Liver (tissue), 9 donors: ENCODE measurements around the gene SOSTDC1. TPM values are rescaled to one million over a fixed set of nuclear protein-coding genes. Genes with fewer than 3 reads are reported as not detected.

Experiments
- DNase-seq: peaks from one replicate; pipeline ENCODE4 v3.0.0-alpha.2; 2017; ENCODE audit warnings: low spot score
- H3K27ac ChIP-seq, 2 donors: one replicate each; pipeline ENCODE4 v1.7.0; 2013; ENCODE audit warnings: inconsistent platforms in 2 of 2, low read length in 2 of 2, control low read depth in 1 of 2, low read depth in 1 of 2, mild to moderate bottlenecking in 1 of 2
- H3K27me3 ChIP-seq, 4 donors: one replicate each; pipeline versions ENCODE4 v1.6.1 to v1.7.0; 2013; ENCODE audit warnings: low read length in 3 of 4, inconsistent platforms in 1 of 4, mild to moderate bottlenecking in 1 of 4, moderate library complexity in 1 of 4; ENCODE audit not compliant: control insufficient read depth in 4 of 4, insufficient read depth in 4 of 4
- H3K36me3 ChIP-seq, 4 donors: one replicate each; pipeline versions ENCODE4 v1.6.1 to v1.7.0; 2013; ENCODE audit warnings: low read length in 3 of 4, mild to moderate bottlenecking in 3 of 4, low read depth in 1 of 4, moderate library complexity in 1 of 4; ENCODE audit not compliant: control insufficient read depth in 4 of 4, insufficient read depth in 3 of 4
- H3K4me1 ChIP-seq, 4 donors: one replicate each; pipeline versions ENCODE4 v1.6.1 to v1.7.0; 2013; ENCODE audit warnings: low read length in 3 of 4, mild to moderate bottlenecking in 3 of 4, moderate library complexity in 1 of 4; ENCODE audit not compliant: control insufficient read depth in 4 of 4, insufficient read depth in 4 of 4
- H3K4me3 ChIP-seq, 3 donors: one replicate each; pipeline versions ENCODE4 v1.6.1 to v1.7.0; 2013; ENCODE audit warnings: low read length in 3 of 3, control low read depth in 1 of 3, low read depth in 1 of 3, mild to moderate bottlenecking in 1 of 3
- H3K9ac ChIP-seq, 2 donors: one replicate each; pipeline ENCODE4 v1.7.0; 2013; ENCODE audit warnings: low read length in 2 of 2, mild to moderate bottlenecking in 2 of 2, moderate library complexity in 2 of 2, control low read depth in 1 of 2, low read depth in 1 of 2
- H3K9me3 ChIP-seq, 4 donors: one replicate each; pipeline versions ENCODE4 v1.6.1 to v1.7.0; 2013; ENCODE audit warnings: low read length in 3 of 4; ENCODE audit not compliant: control insufficient read depth in 4 of 4
- ATF3 ChIP-seq: IDR thresholded peaks from 2 replicates; pipeline ENCODE4 v1.6.1; 2016; ENCODE audit warnings: antibody characterized with exemption
- EGR1 ChIP-seq, 2 donors: IDR thresholded peaks; 2 replicates each; pipeline ENCODE4 v1.6.1; 2016 to 2018; ENCODE audit warnings: antibody characterized with exemption in 2 of 2, low read depth in 2 of 2
- FOXA2 ChIP-seq: IDR thresholded peaks from 2 replicates; pipeline ENCODE4 v1.6.1; 2016; ENCODE audit warnings: antibody characterized with exemption
- GABPA ChIP-seq, 2 donors: IDR thresholded peaks in 1 of 2; conservative IDR thresholded peaks in 1 of 2; 2 replicates each; pipeline ENCODE4 v1.6.1; 2016; ENCODE audit warnings: antibody characterized with exemption in 2 of 2, mild to moderate bottlenecking in 1 of 2, moderate library complexity in 1 of 2
- HNF4A ChIP-seq, 2 donors: conservative IDR thresholded peaks; 2 replicates each; pipeline ENCODE4 v1.6.1; 2016; ENCODE audit warnings: antibody characterized with exemption in 2 of 2, mild to moderate bottlenecking in 2 of 2
- HNF4G ChIP-seq: IDR thresholded peaks from 2 replicates; pipeline ENCODE4 v1.6.1; 2016; ENCODE audit warnings: antibody characterized with exemption
- MAX ChIP-seq: IDR thresholded peaks from 2 replicates; pipeline ENCODE4 v1.6.1; 2016; ENCODE audit warnings: antibody characterized with exemption
- NR2F2 ChIP-seq: IDR thresholded peaks from 2 replicates; pipeline ENCODE4 v1.6.1; 2016; ENCODE audit warnings: antibody characterized with exemption
- REST ChIP-seq: IDR thresholded peaks from 2 replicates; pipeline ENCODE4 v1.6.1; 2016; ENCODE audit warnings: antibody characterized with exemption, mild to moderate bottlenecking
- RXRA ChIP-seq, 2 donors: IDR thresholded peaks; 2 replicates each; pipeline ENCODE4 v1.6.1; 2017 to 2018; ENCODE audit warnings: antibody characterized with exemption in 2 of 2, mild to moderate bottlenecking in 1 of 2
- SP1 ChIP-seq: IDR thresholded peaks from 2 replicates; pipeline ENCODE4 v1.6.1; 2018; ENCODE audit warnings: antibody characterized with exemption, mild to moderate bottlenecking
- TAF1 ChIP-seq: conservative IDR thresholded peaks from 2 replicates; pipeline ENCODE4 v1.6.1; 2016; ENCODE audit warnings: antibody characterized with exemption, mild to moderate bottlenecking
- ZBTB33 ChIP-seq: IDR thresholded peaks from 2 replicates; pipeline ENCODE4 v1.6.1; 2016; ENCODE audit warnings: antibody characterized with exemption
- WGBS: extraction: QIAGEN DNeasy Blood & Tissue Kit; methylation state at CpG from one replicate; pipeline ENCODE4 v1.1.7; 2013; 5-methylcytosine and 5-hydroxymethylcytosine counted together
- polyA plus RNA-seq, 2 donors: library from polyadenylated mRNA; stranded (reverse) in 1 of 2; unstranded in 1 of 2; fragments of 200-250 nt in 1 of 2; fragments of >200 nt in 1 of 2; fragmentation: Nextera tagmentation in 1 of 2; extraction: Ambion mirVana in 1 of 2; gene quantifications; one replicate each; pipeline versions ENCODE4 v1.2.1 to v1.2.3, GENCODE V29; 2013 to 2015
- total RNA-seq, 2 donors: library from RNA; depleted of rRNA; stranded (reverse); fragments of >200 nt; gene quantifications; one replicate each; pipeline ENCODE4 v1.2.3, GENCODE V29; 2014
- donor health status: healthy.
- donor health status: healthy.
- donor health status: healthy.
- donor health status: healthy.
- donor health status: healthy.

The SOSTDC1 gene
- total and polyA plus RNA-seq, 4 donors = 0.05 to 0.56 (median 0.08) TPM; not detected in 1

GRCh38 chr7:16479591-16479990 is 14.1 kb upstream of the SOSTDC1 start:
- no peak for DNase-seq
- 60% methylated on average over 7 of the region's 7 CpGs for WGBS

GRCh38 chr7:16479161-16479560 is 13.6 kb upstream of the SOSTDC1 start:
- Histone ChIP-seq H3K36me3 (no peaks in the 10 kb centered on the region), H3K4me1 (no peaks in the 10 kb centered on the region), H3K9me3 (no peaks in the 10 kb centered on the region), H3K9ac (no peak overlapping the region), H3K27me3 (peaks cover 0 to 3% (median 0%) of the 10 kb centered on the region in 4 donors), H3K27ac (no peak overlapping the region), H3K4me3 (no peak overlapping the region)
- TF ChIP-seq MAX (no peak), ATF3 (no peak), RXRA (IDR thresholded peaks at IDR 0.05) (no peak), SP1 (no peak), NR2F2 (no peak), FOXA2 (no peak), HNF4A (conservative IDR thresholded peaks at IDR 0.05) (no peak), GABPA (IDR thresholded peaks at IDR 0.05 in 1 of 2, conservative IDR thresholded peaks at IDR 0.05 in 1 of 2) (no peak), REST (no peak), HNF4G (no peak), EGR1 (IDR thresholded peaks at IDR 0.05; ENCODE audit: low read depth in 2 of 2) (no peak)
- WGBS = 87% methylated on average over 4 of the region's 4 CpGs
- DNase-seq = no peak

More at GRCh38 chr7:16479591-16479990, 14.1 kb upstream of the SOSTDC1 start:
- TF ChIP-seq FOXA2 = no peak
- no peak for TF ChIP-seq ZBTB33
- no peak for TF ChIP-seq TAF1
- no peak for TF ChIP-seq REST
- TF ChIP-seq NR2F2 = no peak
- no peak overlapping the region for H3K27ac ChIP-seq
- H3K27me3 ChIP-seq = peaks cover 0 to 3% (median 0%) of the 10 kb centered on the region in 4 donors
- H3K9me3 ChIP-seq = no peaks in the 10 kb centered on the region
- H3K4me1 ChIP-seq = no peaks in the 10 kb centered on the region
- no peak overlapping the region for H3K4me3 ChIP-seq
- H3K9ac ChIP-seq = no peak overlapping the region
- H3K36me3 ChIP-seq = no peaks in the 10 kb centered on the region
